Medulla oblongata (tissue), 1 donor: ENCODE results near the gene DYNC1I1.

Experiments used
- DNase-seq: peaks from one replicate; pipeline ENCODE4 v3.0.0-alpha.2; 2015; ENCODE audit errors: extremely low spot score

Gene DYNC1I1

GRCh38 chr7:96076350-96076707, 304.0 kb downstream of the DYNC1I1 start:
- DNase-seq, result peak; percentile 12

GRCh38 chr7:96080027-96080426, 307.7 kb downstream of the DYNC1I1 start:
- no peak for DNase-seq

DNA sequence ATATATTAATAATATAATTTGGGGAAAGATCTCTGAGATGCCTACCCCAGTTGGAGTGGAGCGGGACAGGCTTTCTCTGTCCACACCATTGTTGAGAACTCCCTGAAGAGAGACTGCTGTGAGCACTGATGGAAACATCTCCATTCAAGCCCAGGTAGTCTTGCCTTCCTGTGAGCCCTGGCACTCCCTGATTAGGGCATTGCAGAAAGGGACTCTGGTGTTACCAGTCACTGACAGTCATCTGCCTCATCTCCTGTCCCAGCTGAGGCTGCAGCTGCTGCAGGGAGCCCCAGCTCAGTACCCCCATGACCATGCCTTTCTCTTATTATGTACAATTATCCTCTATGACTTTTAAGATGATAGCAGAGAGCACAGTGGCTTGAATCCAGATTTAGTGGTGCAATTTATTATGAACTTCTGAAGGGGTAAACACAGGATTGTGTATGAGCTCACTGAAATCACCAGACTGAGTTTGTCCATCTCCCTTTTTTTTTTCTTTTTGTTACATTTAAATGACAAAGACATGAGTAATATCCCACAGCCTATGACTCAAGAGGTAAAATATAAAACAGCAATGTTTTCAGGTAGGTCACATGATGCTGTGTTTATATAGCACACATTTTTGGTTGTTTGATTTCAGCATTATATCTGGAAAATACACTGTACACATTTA, 312.7 kb downstream of the DYNC1I1 start:
- no peak for DNase-seq

DNA sequence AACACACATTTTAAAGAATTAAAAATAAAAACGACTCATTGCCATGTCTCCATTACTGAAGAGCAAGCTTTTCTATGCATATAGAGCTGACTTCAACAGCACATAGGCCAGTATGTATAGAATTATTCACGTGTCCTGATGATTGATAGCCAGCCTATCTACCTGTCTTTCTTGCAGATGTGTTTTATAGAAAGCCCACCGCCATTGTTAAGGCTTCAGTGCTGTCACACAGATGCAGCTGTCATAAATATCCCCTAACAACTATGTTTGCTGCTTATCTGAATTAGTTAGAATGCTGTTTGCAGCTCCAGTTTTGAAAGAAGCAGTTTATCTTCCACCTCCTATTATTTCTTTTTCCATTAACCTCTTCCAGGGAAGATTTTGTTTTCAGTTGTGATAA, 313.6 kb downstream of the DYNC1I1 start:
- DNase-seq, result no peak

GRCh38 chr7:96088579-96088978, 316.2 kb downstream of the DYNC1I1 start:
- DNase-seq, result no peak

GRCh38 chr7:96089511-96089910, 317.2 kb downstream of the DYNC1I1 start:
- DNase-seq, result no peak

DNA sequence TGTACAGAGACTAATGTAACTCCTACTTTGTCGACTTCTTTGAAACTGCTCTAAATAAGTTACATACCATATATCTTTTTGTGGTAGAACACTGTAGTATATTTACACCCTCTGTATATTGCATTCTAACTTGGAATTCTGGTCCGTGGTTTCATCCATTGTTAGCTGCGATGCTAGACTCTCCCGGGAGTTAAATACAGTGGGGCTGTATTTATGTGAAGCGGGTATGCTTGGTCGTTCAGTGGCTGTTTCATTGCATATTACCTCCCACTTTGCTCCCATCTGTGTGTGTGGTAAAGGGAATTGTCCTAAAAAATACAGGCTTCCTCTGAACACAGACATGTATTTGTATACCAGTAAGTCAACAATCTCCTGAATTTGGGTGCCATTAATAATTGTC, 318.4 kb downstream of the DYNC1I1 start:
- DNase-seq, result no peak

GRCh38 chr7:96093435-96093834, 321.1 kb downstream of the DYNC1I1 start:
- no peak for DNase-seq

DNA sequence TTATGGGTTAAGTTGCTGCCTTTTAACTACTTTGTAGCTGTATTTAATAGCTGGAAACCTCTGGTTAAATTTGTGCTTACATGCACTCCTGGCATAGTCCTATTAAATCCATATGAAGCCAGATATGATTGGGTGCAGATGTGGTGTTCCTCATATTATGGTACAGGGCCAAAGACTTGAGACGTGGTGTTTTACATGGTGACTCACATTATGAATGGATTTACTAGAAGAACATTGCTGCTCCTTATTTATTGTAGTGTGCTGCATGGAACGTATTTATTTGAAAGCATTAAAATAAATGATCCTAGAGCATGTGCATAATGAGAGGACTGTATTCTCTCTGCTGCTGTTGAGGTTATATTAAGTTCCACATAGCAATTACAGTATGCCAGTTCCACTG, 325.5 kb downstream of the DYNC1I1 start:
- no peak for DNase-seq

- DNase-seq, result no peak
These were observed 328.4 kb downstream of the DYNC1I1 start for GRCh38 chr7:96100737-96101136.

GRCh38 chr7:96102096-96102811, 329.9 kb downstream of the DYNC1I1 start:
- no peak for DNase-seq

DNA sequence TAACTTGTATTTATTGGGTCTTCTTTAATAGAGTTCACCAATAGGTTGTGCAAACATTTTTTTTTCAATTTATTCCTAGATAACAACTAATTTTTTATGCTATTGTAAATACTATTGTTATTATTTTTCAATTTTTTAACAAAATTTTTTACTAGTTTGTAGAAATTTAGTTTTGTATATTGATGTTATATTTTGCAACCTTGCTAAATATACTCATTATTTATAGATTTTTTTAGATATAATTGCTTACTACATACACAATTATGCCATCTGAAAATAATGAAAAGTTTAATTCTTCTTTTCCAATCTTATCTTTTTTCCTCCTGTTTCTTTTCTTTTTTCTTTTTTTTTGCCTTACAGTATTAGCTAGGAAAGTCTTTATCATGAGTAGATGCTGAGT, 332.6 kb downstream of the DYNC1I1 start:
- no peak for DNase-seq

GRCh38 chr7:96111405-96111804, 339.1 kb downstream of the DYNC1I1 start:
- DNase-seq, result no peak

DNA sequence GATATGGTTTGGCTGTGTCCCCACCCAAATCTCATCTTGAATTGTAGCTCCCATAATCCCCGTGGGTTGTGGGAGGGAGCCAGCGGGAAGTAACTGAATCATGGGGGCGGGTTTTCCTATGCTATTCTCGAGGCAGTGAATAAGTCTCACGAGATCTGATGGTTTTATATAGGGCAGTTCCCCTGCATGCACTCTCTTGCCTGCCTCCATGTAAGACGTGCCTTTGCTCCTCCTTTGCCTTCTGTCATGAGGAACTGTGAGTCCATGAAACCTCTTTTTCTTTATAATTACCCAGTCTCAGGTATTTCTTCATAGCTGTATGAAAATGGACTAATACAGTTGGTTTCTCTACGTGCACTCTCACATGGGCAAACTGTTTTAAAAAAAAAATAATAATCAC, 341.8 kb downstream of the DYNC1I1 start:
- DNase-seq, result no peak

GRCh38 chr7:96116173-96116572, 343.8 kb downstream of the DYNC1I1 start:
- no peak for DNase-seq

- DNase-seq, result no peak
These were observed 346.2 kb downstream of the DYNC1I1 start for GRCh38 chr7:96118449-96119001.

GRCh38 chr7:96120445-96121225, 348.3 kb downstream of the DYNC1I1 start:
- DNase-seq, result no peak

- no peak for DNase-seq
These were observed 349.4 kb downstream of the DYNC1I1 start for GRCh38 chr7:96121752-96122151.

DNA sequence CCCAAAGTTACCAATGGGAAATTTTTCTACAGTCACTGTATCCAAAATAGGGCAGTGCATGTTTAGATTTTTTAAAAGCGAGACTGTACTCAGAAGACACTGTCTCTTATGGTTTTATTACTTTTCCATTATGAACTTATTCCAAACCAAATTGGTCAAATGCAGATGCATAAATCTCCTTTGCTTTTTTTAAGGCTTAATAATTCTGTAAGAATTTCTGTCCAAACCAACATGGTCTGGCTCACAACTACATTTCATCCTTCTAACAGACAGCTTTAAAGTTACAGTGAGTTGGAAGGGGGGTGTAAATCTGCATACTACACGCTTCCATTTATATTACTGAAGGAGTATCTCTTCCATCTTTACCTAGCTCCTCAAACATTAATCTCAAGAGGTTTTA, 350.4 kb downstream of the DYNC1I1 start:
- DNase-seq, result no peak

- DNase-seq, result no peak
These were observed 354.0 kb downstream of the DYNC1I1 start for GRCh38 chr7:96126382-96126781.

DNA sequence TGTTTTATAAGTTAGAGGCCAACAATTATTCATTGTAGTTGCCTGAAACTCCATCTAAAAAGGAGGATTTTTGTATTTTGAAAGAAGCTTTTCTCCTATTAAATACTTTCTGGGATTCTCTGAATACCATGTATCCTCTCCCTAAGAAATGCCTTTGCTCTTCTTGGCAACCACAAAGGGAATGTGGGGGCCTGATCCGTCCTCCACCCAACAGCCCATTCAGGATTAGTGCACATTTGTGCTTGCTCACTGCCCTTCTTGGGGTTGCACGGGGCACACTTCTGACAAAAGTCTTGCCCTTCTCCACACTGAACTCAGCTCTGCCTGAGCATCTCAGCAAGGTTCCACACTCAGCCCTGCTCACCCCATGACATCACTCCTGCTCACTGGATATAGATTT, 355.4 kb downstream of the DYNC1I1 start:
- no peak for DNase-seq

DNA sequence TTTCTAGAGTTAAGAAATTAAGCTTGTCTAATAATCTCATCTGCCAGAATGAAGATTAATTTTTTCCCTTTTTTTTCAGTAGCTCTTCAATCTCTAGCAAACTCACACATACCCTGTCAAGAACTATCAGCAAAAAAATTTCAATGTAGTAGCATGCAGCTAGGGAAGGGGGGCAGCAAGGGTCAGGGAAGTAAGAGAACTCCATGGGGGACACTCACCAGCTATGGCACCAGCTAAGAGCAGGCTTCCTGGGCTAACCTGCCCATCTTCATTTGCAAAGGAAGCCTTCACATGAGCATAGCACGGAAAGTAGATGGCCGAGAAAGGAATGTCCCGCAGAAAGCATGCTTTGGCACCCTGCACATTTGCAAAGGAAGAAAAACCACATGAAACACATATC, 359.2 kb downstream of the DYNC1I1 start:
- no peak for DNase-seq

- no peak for DNase-seq
These were observed 362.9 kb downstream of the DYNC1I1 start for GRCh38 chr7:96135241-96135640.
